Panc1 (cell line): ENCODE results near the gene TANGO6.

Experiments used
- CTCF ChIP-seq: fragments of 450-650 bp; IDR thresholded peaks from 2 replicates; pipeline ENCODE4 v1.5.1; 2017; ENCODE audit warnings: mild to moderate bottlenecking
- REST ChIP-seq, 2 experiments: IDR thresholded peaks; 2 replicates each; pipeline ENCODE4 v1.6.1; 2011 to 2012; ENCODE audit warnings: low read depth in 2 of 2, control low read depth in 1 of 2, low read length in 1 of 2, mild to moderate bottlenecking in 1 of 2, moderate library complexity in 1 of 2; ENCODE audit not compliant: insufficient read depth in 1 of 2

- no peak for TF ChIP-seq CTCF
- TF ChIP-seq REST (IDR thresholded peaks at IDR 0.05; ENCODE audit: insufficient read depth in 1 of 2, low read depth in 2 of 2, low read length in 1 of 2) = no peak
Measured at GRCh38 chr16:69127966-69128510, 284.7 kb downstream of the TANGO6 start.
